ENCODE measurements around the gene CELF1.
A peak's percentile ranks its signal among the peaks of the same experiment; 100 is the strongest.

CELF1 gene

DNA sequence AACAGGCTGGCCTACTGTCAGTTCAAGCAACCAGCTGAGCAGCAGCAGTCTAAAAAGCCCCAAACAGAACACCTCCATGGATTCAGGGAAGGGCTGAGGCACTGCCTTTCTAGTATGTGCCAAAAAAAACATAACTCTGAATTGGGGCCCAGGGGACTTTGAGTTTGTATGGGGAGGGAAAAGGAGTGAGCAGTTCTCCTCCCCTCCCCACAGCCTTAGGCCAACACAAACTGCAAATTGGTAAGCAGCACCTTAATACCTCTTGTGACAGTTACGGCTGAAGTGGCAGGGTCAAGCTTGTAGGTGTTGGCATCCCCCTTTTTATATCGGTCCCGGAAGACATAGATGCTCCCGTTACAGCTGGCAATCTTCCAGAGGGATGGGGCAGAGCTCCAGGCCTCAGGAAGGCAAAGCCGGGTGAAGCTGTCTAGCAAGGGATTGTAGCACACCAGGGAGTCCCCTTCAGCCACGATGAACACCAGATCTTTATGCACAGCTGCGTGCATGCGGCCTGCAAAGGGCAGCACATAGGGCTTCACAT lies 19.9 kb upstream of the CELF1 start:
- no peak for DNase-seq (ENCODE audit: low read depth, low spot score)
- H3K36me3 ChIP-seq (ENCODE audit: insufficient read depth, insufficient read length, low read length): peaks cover 77% of the 10 kb centered on the region
- no peak overlapping the region for H3K9ac ChIP-seq (ENCODE audit: insufficient read length, low read depth)
- H3K9me3 ChIP-seq (ENCODE audit: insufficient read depth, low read length): no peaks in the 10 kb centered on the region
- no peak for TF ChIP-seq YY1 (IDR thresholded peaks at IDR 0.05; ENCODE audit: insufficient read depth, insufficient read length)
- no peak for TF ChIP-seq SUZ12 (IDR thresholded peaks at IDR 0.05; ENCODE audit: extremely low read depth, insufficient read depth, insufficient read length)
- no peak for TF ChIP-seq ZNF274 (IDR thresholded peaks at IDR 0.05; ENCODE audit: low read depth, low read length)
- H3K4me1 ChIP-seq (ENCODE audit: insufficient read depth, insufficient read length): no peaks in the 10 kb centered on the region
- H3K4me3 ChIP-seq (ENCODE audit: insufficient read length, low read depth): no peak overlapping the region
- H3K27me3 ChIP-seq (ENCODE audit: insufficient read depth, insufficient read length): no peaks in the 10 kb centered on the region

DNA sequence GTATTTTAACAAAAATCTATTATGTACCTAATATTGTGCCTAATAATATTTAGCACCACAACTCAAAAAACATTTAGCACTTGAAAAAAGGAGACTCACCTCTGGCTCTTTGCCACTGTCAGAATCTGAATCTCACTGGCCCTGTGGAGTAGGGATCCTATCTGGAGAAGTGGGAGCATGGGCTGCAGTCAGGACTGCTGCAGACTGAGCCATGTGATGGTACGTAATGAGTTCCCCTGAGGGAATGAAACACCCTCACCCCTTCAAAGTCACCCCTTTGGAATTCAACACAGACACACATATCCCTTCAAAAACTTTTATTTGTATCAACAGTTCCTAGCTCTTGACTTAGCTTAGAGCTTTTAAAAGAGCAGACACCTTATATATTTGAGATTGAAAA lies 19.0 kb upstream of the CELF1 start:
- Histone ChIP-seq H3K9ac (ENCODE audit: insufficient read length, low read depth) (no peak overlapping the region), H3K4me1 (ENCODE audit: insufficient read depth, insufficient read length) (no peaks in the 10 kb centered on the region), H3K27me3 (ENCODE audit: insufficient read depth, insufficient read length) (no peaks in the 10 kb centered on the region), H3K36me3 (ENCODE audit: insufficient read depth, insufficient read length, low read length) (peaks cover 71% of the 10 kb centered on the region), H3K9me3 (ENCODE audit: insufficient read depth, low read length) (no peaks in the 10 kb centered on the region), H3K4me3 (ENCODE audit: insufficient read length, low read depth) (no peak overlapping the region)
- no peak for TF ChIP-seq ZNF274 (IDR thresholded peaks at IDR 0.05; ENCODE audit: low read depth, low read length)
- TF ChIP-seq SUZ12 (IDR thresholded peaks at IDR 0.05; ENCODE audit: extremely low read depth, insufficient read depth, insufficient read length): no peak
- TF ChIP-seq YY1 (IDR thresholded peaks at IDR 0.05; ENCODE audit: insufficient read depth, insufficient read length): no peak
- no peak for DNase-seq (ENCODE audit: low read depth, low spot score)

DNA sequence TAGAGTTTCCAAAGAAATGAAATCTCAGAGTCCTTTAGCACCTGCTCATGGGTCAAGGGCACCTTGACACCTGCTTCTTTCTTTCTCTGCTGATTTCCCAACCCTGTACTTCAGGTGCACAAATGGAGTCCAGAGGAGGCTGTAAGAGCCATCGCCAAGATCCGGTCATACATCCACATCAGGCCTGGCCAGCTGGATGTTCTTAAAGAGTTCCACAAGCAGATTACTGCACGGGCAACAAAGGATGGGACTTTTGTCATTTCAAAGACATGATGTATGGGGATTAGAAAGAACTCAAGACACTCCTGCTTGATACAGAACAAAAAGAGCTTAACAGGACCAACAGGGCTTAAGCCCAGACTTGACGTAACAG lies 18.4 kb upstream of the CELF1 start:
- no peak for DNase-seq (ENCODE audit: low read depth, low spot score)
- Histone ChIP-seq H3K4me3 (ENCODE audit: insufficient read length, low read depth) (no peak overlapping the region), H3K9ac (ENCODE audit: insufficient read length, low read depth) (no peak overlapping the region), H3K27me3 (ENCODE audit: insufficient read depth, insufficient read length) (no peaks in the 10 kb centered on the region), H3K9me3 (ENCODE audit: insufficient read depth, low read length) (no peaks in the 10 kb centered on the region), H3K36me3 (ENCODE audit: insufficient read depth, insufficient read length, low read length) (peaks cover 69% of the 10 kb centered on the region), H3K4me1 (ENCODE audit: insufficient read depth, insufficient read length) (no peaks in the 10 kb centered on the region)
- TF ChIP-seq SUZ12 (IDR thresholded peaks at IDR 0.05; ENCODE audit: extremely low read depth, insufficient read depth, insufficient read length) (no peak), ZNF274 (IDR thresholded peaks at IDR 0.05; ENCODE audit: low read depth, low read length) (no peak), YY1 (IDR thresholded peaks at IDR 0.05; ENCODE audit: insufficient read depth, insufficient read length) (no peak)

DNA sequence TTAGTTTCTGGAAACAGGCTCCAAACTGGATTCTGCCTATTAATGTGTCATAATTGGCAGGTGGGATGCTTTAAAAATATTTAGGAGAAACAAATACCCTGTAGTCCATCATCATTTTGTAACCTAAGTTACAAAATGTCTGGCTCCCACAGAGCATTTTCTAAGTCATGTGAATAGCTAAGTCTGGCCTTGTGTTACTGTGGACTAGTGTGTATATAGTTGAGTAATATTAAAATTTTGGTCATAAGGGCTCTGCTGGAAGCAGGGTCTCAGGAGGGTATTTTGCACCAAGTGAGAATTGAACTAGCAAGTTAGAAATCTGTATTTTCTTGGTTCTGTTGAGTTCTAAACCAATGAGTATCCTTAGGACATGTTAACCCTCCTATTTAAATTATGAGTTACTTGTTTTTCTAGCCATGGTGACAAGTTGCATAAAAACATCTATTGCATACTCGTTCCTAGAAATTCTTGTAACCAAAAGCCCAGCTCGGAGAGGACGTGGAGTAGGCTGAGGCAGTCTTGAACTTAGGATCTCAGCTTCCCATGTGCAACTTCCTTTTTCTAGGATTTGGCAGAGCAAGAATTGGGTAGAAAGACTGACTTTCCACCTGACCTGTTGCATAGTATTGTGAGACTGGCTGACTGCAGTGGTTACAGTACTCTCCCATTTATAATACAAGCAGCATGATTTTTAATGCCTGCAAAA lies 17.9 kb upstream of the CELF1 start:
- Histone ChIP-seq H3K27me3 (ENCODE audit: insufficient read depth, insufficient read length) (no peaks in the 10 kb centered on the region), H3K36me3 (ENCODE audit: insufficient read depth, insufficient read length, low read length) (peaks cover 68% of the 10 kb centered on the region), H3K4me3 (ENCODE audit: insufficient read length, low read depth) (no peak overlapping the region), H3K9me3 (ENCODE audit: insufficient read depth, low read length) (no peaks in the 10 kb centered on the region), H3K4me1 (ENCODE audit: insufficient read depth, insufficient read length) (no peaks in the 10 kb centered on the region), H3K9ac (ENCODE audit: insufficient read length, low read depth) (no peak overlapping the region)
- TF ChIP-seq YY1 (IDR thresholded peaks at IDR 0.05; ENCODE audit: insufficient read depth, insufficient read length) (no peak), SUZ12 (IDR thresholded peaks at IDR 0.05; ENCODE audit: extremely low read depth, insufficient read depth, insufficient read length) (no peak), ZNF274 (IDR thresholded peaks at IDR 0.05; ENCODE audit: low read depth, low read length) (no peak)
- no peak for DNase-seq (ENCODE audit: low read depth, low spot score)

DNA sequence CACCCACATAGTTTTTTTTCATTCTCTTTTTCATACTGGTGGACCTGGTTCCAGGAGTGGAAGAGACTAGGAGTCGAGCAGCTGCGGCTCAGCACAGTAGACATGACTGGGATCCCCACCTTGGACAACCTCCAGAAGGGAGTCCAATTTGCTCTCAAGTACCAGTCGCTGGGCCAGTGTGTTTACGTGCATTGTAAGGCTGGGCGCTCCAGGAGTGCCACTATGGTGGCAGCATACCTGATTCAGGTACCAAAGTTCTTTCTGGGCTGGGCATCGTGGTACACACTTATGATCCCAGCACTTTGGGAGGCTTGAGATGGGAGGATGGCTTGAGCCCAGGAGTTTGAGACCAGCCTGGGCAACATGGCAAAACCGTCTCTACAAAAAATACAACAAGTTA lies 16.7 kb upstream of the CELF1 start:
- Histone ChIP-seq H3K9me3 (ENCODE audit: insufficient read depth, low read length) (no peaks in the 10 kb centered on the region), H3K4me1 (ENCODE audit: insufficient read depth, insufficient read length) (no peaks in the 10 kb centered on the region), H3K4me3 (ENCODE audit: insufficient read length, low read depth) (no peak overlapping the region), H3K9ac (ENCODE audit: insufficient read length, low read depth) (no peak overlapping the region), H3K36me3 (ENCODE audit: insufficient read depth, insufficient read length, low read length) (peaks cover 60% of the 10 kb centered on the region), H3K27me3 (ENCODE audit: insufficient read depth, insufficient read length) (no peaks in the 10 kb centered on the region)
- TF ChIP-seq YY1 (IDR thresholded peaks at IDR 0.05; ENCODE audit: insufficient read depth, insufficient read length): no peak
- TF ChIP-seq ZNF274 (IDR thresholded peaks at IDR 0.05; ENCODE audit: low read depth, low read length): no peak
- TF ChIP-seq SUZ12 (IDR thresholded peaks at IDR 0.05; ENCODE audit: extremely low read depth, insufficient read depth, insufficient read length): no peak
- DNase-seq (ENCODE audit: low read depth, low spot score): no peak

DNA sequence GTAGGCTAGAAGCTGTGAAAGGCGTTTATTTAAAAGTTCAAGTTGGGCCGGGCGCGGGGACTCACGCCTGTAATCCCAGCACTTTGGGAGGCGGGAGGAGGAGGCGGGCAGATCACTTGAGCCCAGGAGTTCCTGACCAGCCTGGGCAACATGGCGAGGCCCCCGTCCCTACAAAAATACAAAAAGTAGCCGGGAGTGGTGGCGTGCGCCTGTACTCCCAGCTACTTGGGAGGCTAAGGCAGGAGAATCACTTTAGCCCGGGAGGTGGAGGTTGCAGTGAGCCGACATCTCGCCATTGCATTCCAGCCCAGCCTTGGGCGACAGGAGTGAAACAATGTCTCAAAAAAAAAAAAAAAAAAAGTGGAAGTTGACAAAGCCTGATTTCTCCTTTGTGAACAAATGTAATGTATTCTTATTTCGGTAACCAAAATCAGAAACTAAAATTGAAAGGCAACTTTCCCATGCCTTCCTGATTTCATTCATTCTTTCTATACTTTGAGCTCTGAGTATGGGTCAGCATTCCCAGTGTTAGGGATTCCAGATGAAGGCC lies 13.3 kb upstream of the CELF1 start:
- peaks cover 29% of the 10 kb centered on the region for H3K36me3 ChIP-seq (ENCODE audit: insufficient read depth, insufficient read length, low read length)
- TF ChIP-seq YY1 (IDR thresholded peaks at IDR 0.05; ENCODE audit: insufficient read depth, insufficient read length) (no peak), SUZ12 (IDR thresholded peaks at IDR 0.05; ENCODE audit: extremely low read depth, insufficient read depth, insufficient read length) (no peak), ZNF274 (IDR thresholded peaks at IDR 0.05; ENCODE audit: low read depth, low read length) (no peak)
- H3K4me1 ChIP-seq (ENCODE audit: insufficient read depth, insufficient read length): no peaks in the 10 kb centered on the region
- H3K27me3 ChIP-seq (ENCODE audit: insufficient read depth, insufficient read length): no peaks in the 10 kb centered on the region
- peak overlapping the region; percentile 85 for H3K4me3 ChIP-seq (ENCODE audit: insufficient read length, low read depth)
- DNase-seq (ENCODE audit: low read depth, low spot score): no peak
- no peaks in the 10 kb centered on the region for H3K9me3 ChIP-seq (ENCODE audit: insufficient read depth, low read length)
- peak overlapping the region; percentile 99 for H3K9ac ChIP-seq (ENCODE audit: insufficient read length, low read depth)

DNA sequence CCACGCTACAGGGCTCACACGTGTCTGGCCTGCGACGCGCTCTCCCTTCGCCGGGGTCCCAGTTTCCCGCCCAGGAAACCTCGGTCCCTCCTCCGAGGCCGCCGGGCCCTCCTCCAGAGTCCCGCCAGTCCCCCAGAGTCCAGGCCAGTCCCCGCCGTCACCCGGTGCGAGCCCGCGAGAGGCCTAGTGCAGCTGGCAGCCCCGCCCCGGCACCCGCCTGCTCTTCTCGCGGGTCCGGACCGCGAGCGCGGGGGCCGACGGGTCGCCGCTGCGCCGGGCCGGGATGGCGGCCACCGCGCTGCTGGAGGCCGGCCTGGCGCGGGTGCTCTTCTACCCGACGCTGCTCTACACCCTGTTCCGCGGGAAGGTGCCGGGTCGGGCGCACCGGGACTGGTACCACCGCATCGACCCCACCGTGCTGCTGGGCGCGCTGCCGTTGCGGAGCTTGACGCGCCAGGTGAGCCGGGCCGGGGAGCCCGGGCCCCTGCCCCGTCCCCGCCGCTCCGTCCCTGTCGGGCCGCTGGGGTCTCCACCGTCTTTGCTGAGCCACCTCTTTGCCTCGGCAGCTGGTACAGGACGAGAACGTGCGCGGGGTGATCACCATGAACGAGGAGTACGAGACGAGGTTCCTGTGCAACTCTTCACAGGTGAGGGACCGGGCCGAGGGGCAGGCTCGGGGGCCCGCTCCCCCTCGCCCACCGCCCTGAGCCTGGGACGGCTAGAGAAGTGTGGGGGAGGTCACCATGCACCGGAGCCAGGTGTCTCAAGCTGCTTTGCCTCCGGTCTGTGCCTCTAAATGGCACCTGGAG lies 12.6 kb upstream of the CELF1 start, which contains the start of gene PTPMT1:
TSS of gene PTPMT1 (plus strand) at position 260 of the 809 bp plus-strand sequence. CDS start at position 284, 24 bp downstream.
- DNase-seq (ENCODE audit: low read depth, low spot score): no peak
- H3K4me3 ChIP-seq (ENCODE audit: insufficient read length, low read depth): peak within 1 kb of the TSS; percentile 85
- no peaks in the 10 kb centered on the region for H3K9me3 ChIP-seq (ENCODE audit: insufficient read depth, low read length)
- H3K4me1 ChIP-seq (ENCODE audit: insufficient read depth, insufficient read length): no peaks in the 10 kb centered on the region
- H3K36me3 ChIP-seq (ENCODE audit: insufficient read depth, insufficient read length, low read length): peaks cover 26% of the 10 kb centered on the region
- no peaks in the 10 kb centered on the region for H3K27me3 ChIP-seq (ENCODE audit: insufficient read depth, insufficient read length)
- peak within 1 kb of the TSS; percentile 99 for H3K9ac ChIP-seq (ENCODE audit: insufficient read length, low read depth)
- TF ChIP-seq YY1 (IDR thresholded peaks at IDR 0.05; ENCODE audit: insufficient read depth, insufficient read length) (no peak), SUZ12 (IDR thresholded peaks at IDR 0.05; ENCODE audit: extremely low read depth, insufficient read depth, insufficient read length) (no peak), ZNF274 (IDR thresholded peaks at IDR 0.05; ENCODE audit: low read depth, low read length) (no peak)

Data from NT2/D1 (cell line).